ENCODE data around the gene MYO1D.

DNA sequence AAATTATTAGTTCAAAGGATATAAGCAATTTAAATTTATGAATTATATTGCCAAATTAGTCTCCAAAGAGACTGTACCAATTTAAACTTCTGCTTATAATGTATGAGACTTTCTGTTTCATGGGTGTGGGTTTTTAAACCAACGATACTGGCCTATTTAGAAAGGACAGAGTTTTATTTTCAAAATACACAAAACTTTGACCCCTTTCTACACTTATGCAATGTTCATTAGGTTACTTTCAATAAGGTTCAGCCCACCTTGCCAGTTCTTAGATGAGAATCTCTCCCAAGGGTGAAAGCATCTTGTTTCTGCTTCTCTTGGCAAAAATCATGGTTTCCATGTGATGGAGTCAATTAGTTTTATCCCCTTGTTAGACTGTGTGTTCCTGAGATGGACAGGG is 84.7 kb downstream of the MYO1D start:
- TF ChIP-seq, protein P1, sequence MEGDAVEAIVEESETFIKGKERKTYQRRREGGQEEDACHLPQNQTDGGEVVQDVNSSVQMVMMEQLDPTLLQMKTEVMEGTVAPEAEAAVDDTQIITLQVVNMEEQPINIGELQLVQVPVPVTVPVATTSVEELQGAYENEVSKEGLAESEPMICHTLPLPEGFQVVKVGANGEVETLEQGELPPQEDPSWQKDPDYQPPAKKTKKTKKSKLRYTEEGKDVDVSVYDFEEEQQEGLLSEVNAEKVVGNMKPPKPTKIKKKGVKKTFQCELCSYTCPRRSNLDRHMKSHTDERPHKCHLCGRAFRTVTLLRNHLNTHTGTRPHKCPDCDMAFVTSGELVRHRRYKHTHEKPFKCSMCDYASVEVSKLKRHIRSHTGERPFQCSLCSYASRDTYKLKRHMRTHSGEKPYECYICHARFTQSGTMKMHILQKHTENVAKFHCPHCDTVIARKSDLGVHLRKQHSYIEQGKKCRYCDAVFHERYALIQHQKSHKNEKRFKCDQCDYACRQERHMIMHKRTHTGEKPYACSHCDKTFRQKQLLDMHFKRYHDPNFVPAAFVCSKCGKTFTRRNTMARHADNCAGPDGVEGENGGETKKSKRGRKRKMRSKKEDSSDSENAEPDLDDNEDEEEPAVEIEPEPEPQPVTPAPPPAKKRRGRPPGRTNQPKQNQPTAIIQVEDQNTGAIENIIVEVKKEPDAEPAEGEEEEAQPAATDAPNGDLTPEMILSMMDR (IDR thresholded peaks at IDR 0.05; ENCODE audit: low read depth, low read length): no peak
- no peak for TF ChIP-seq EZH2phosphoT487 (IDR thresholded peaks at IDR 0.05; ENCODE audit: low read depth)

Measured in OCI-LY3 (cell line).